ENCODE measurements around the gene DCP1B.
A peak's percentile ranks its signal among the peaks of the same experiment; 100 is the strongest.

Gene DCP1B

GRCh38 chr12:1919284-1919683, 85.0 kb downstream of the DCP1B start:
- no peak for DNase-seq (ENCODE audit: low spot score)

- DNase-seq (ENCODE audit: low spot score) = no peak
These were observed 85.4 kb downstream of the DCP1B start for GRCh38 chr12:1918884-1919236.

DNA sequence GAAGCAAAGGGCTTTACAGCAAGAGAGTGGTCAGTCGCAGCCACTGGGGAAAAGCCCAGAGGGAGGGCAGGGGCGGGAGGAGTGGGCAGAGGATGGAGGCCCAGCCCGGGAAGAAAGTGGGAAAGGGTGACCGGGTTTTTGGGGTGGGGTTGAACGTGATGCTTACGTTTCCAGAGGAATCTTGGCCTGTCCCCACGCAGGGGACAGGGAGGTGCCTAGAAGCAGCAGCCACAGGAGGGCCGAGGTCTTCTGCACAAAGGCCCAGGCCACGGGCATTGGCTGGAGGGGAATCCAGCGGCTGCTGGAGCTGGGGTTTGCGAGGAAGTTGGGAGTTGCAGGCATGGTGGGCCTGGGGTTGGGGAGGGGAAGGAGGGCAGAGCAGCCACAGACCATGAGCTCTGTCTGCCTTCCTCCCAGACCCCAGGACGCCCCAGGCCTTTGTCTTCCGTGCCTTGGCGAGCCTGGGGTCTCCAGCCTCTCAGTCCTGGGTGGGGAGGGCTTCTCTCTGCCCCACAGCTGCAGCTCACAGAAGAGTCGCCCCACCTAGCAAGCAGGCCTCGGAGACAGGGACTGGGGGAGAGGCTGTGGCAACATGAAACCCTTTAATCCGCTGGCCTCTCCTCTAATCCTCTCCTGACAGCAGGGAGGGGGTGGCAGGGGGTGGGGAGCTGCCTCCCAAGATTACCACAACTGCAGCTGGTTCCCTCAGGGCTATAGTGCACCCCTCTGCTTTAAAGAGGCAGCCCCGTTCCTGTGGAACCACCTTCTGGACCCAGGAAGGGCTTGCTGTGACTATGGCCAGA, 86.0 kb downstream of the DCP1B start, which contains the start of gene CACNA2D4:
Gene CACNA2D4, minus strand, starts transcription at position 572 of the 803 bp plus-strand sequence. Its CDS starts 179 bp downstream, at position 393.
- DNase-seq (ENCODE audit: low spot score) = no peak

DNA sequence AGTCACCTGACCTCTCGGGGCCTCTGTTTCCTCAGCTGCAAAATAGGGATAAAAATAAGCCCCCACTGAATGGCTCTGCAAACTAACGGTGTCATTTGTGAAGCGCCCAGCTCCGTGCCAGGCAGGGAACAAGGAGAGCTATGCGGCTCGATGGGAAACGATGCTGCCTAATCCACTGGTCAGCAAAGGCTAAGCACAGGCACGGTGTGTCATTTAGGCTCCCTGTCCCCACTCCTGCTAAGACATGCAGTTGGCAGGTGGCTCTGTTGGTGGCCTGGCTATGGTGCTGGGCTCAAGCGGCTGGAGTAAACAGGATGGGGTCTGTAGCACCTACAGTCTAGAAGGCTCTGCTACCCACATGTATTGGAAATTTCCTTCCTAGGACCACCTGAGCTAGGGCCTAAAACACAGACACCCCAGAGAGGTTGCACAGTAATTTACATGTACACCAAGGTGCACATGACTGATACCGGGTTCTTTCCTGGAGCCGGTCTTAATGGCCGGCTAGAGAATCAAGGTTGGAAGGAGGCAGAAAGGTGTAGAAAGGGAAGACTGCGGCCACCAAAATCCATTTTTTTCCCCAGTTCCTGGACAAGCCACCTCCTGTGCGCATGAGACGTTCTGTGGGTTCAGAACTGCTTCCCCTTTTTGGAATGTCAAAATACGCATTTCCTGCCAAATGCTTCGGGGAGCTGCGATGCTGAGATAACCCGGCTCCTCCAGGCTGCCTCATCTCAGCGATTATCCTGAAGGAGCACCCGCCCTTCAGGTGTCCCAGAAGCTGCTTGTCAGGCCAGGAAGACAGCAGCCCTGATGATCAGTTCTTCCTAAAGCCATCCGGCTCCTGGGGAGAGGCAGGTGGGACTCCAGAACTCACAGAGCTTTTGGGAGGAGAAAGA, 86.8 kb downstream of the DCP1B start:
- DNase-seq (ENCODE audit: low spot score) = no peak

- DNase-seq (ENCODE audit: low spot score) = no peak
These were observed 87.7 kb downstream of the DCP1B start for GRCh38 chr12:1916371-1917171.

GRCh38 chr12:1915082-1915968, 88.9 kb downstream of the DCP1B start:
- DNase-seq (ENCODE audit: low spot score) = no peak

DNA sequence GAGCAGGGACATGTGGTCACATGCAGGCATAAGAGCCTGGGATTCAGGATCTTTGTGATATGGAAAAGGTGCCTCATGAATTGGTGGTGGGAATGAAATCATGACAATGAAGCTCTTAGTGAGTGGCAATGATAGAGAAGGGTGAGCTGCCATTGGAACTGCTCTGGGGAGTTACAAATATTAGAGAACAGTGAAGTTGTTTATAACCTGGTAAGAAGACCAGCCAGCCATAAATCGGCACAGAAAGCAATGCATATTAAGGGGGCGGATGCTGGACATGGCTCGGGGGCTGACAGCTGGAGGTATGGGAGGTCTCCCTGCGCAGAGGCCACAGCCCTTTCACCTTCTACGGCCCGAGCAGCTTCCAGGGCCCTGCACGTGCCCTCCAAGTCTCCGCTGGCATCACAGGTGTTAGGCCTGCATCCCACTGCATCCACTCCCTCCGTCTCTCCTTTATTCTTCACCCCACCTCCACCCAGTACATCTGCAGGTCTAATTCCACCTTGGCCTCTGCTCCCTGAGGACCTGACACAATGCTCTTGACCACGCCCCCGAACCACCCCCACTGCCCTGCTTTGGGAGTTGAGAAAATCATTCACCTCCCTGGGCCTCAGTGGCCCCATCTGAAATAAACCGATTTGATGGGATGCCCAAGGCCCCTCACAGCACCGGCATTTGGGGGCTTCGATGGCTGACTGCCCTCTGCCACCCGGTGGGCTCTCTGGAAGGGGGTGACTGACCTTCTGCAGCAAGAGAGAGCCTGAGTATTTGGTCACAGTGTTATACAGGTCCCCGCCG, 89.9 kb downstream of the DCP1B start:
- DNase-seq (ENCODE audit: low spot score) = no peak

GRCh38 chr12:1913377-1914113, 90.7 kb downstream of the DCP1B start:
- no peak for DNase-seq (ENCODE audit: low spot score)

GRCh38 chr12:1912580-1913376, 91.5 kb downstream of the DCP1B start:
- peak; percentile 27 for DNase-seq (ENCODE audit: low spot score)

- DNase-seq (ENCODE audit: low spot score) = no peak
These were observed 92.4 kb downstream of the DCP1B start for GRCh38 chr12:1911598-1912575.

DNA sequence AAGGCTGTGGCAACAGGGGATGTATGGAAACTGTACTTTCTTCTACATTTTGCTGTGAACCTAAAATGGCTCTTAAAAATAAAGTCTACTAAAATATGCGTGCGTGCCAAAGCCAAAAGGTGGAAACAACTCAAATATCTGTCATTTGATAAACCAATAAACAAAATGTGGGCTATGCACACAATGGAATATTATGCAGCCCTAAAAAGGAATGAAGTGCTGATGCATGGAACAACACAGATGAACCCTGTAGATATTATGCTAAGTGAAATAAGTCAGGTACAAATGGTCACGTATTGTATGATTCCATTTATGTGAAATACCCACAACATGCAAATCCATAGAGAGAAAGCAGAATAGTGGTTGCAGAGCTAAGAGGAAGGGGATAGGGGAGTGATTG, 93.8 kb downstream of the DCP1B start:
- DNase-seq (ENCODE audit: low spot score) = no peak

DNA sequence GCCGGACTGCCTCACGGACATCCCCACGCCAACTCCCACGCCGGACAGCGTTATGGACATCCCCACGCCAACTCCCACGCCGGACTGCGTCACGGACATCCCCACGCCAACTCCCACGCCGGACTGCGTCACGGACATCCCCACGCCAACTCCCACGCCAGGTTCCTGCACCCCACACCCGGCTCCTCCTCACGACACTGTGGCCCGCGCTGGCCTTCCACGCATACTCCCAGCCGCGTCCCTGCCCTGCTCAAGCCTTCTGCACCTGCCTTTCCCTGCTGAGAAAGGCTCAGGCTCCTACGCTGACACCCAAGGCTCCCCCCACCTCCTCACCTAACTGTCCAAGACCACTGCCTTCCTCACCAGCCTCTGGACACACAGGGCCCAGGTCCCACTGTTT, 95.5 kb downstream of the DCP1B start:
- DNase-seq (ENCODE audit: low spot score) = no peak

- no peak for DNase-seq (ENCODE audit: low spot score)
These were observed 96.3 kb downstream of the DCP1B start for GRCh38 chr12:1907652-1908611.

GRCh38 chr12:1906579-1906978, 97.7 kb downstream of the DCP1B start:
- no peak for DNase-seq (ENCODE audit: low spot score)

DNA sequence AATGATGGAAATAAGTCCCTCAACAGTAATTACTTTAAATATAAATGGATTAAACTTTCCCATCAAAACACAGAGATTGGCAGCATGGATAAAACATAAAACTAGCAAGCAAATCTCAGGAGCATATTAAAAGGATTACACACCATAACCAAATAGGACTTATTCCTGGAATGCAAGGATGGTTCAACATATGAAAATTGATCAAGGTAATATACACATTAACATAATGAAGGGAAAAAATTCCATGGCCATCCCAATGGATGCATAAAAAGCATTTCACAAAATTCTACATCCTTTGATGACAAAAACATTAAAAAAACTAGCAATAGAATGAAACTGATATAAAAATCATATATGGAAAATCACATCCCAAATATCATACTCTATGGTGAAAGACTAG, 99.4 kb downstream of the DCP1B start:
- no peak for DNase-seq (ENCODE audit: low spot score)

DNA sequence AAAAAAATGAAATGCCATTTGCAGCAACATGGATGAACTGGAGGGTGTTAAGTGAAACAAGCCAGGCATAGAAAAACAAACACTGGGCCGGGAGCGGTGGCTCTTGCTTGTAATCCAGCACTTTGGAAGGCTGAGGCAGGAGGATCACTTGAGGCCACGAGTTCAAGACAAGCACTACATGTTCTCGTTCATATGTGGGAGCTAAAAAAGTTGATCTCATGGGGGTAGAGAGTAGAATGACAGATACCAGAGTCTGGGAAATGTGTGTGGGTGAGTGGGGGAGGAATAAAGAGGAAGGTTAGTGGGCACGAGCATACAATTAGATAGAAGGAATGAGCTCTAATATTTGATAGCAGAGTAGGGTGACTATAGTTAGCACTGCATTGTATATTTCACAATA, 107.3 kb downstream of the DCP1B start:
- no peak for DNase-seq (ENCODE audit: low spot score)

Data from COLO829 (cell line).